Stimulated activated CD8-positive, alpha-beta memory T cell treated with anti-CD3 and anti-CD28 coated beads, Interleukin-4, amount 100 ng/mL, for 4 hours (primary cell): ENCODE data around the gene HJURP.
"Not testable (repeated sequence)": the region's sequence is repeated elsewhere in the genome, so short reads cannot be mapped to it uniquely, and the experiment has no call there.

Source experiments
- DNase-seq, 2 donors: peaks; one replicate each; pipeline ENCODE4 v3.0.0-alpha.2; 2020; ENCODE audit warnings: low read depth in 2 of 2, low spot score in 1 of 2

Gene HJURP

GRCh38 chr2:233854241-233854981 is at the start of gene HJURP:
Gene HJURP, minus strand, starts transcription at chr2:233854535. Its CDS starts 35 bp downstream, at chr2:233854500.
- peak; percentile 71 to 73 for DNase-seq

GRCh38 chr2:233901884-233902283 is 47.5 kb upstream of the HJURP start:
- DNase-seq = no peak

DNA sequence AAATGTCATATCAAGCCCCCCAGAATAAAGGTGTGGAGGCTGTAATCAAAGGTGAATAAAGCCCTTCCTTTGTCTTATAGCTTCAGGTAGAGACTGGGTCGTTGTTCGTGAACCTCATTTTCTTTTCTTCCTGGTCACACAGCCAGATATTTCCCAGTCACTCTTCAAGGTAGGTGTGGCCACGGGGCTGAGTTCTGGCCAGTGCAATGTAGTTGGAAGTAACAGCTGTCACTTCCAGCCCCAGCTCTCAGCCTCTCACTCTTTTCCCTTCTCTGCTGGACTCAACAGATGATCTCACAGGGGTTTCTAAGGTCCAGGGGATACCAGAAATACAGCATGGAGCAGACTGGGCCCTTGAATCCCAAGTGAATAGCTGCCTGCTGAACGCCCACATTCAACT is 47.0 kb upstream of the HJURP start:
- DNase-seq = no peak

DNA sequence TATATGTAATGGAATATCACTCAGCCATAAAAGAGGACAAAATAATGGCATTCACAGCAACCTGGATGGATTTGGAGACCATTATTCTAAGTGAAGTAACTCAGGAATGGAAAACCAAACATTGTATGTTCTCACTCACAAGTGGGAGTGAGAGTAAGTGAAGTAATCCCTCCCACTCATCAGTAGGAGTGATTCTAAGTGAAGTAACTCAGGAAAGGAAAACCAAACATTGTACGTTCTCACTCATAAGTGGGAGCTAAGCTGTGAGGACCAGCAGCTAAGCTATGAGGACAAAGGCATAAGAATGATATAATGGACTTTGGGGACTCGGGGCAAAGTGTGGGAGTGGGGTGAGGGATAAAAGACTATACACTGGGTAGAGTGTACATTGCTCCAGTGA is 41.9 kb upstream of the HJURP start:
- DNase-seq = not testable (repeated sequence)

DNA sequence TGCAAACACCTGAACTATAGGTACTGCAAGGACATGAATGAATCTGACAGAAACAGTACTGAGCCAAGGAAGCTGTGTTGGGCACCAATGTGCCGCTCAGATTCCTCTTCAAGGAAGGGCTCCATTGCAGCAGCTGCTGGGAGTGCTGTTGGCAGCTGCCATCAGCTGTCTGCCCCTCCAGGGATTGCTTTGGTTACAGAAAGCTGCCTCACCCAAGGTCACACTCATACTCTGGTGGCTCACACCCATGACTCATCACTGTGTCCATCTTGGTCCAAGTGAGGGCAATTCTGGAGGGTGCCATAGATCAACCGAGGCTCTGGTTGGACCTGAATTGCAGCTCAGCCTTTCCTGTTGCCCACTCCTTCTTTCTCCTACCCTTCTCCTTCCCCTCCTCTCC is 38.5 kb upstream of the HJURP start:
- no peak for DNase-seq

DNA sequence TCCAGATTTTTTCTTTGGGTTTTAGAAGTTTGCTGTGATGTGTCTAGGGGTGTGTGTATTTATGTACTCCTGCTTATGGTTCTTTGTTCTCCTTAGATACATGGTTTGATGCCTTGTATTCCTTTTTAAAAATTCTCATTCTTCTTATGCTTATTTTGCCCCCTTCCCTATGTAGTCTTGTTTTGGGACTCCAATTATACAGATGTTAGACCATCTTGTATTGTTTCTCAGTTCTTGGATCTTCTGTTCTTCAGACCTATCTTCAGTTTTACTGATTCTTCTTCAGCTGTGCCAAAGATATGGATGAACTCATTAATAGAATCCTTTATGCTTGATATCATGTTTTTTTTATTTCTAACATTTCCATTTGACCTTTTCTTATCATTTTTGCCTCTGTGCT is 28.0 kb upstream of the HJURP start:
- DNase-seq = no peak

DNA sequence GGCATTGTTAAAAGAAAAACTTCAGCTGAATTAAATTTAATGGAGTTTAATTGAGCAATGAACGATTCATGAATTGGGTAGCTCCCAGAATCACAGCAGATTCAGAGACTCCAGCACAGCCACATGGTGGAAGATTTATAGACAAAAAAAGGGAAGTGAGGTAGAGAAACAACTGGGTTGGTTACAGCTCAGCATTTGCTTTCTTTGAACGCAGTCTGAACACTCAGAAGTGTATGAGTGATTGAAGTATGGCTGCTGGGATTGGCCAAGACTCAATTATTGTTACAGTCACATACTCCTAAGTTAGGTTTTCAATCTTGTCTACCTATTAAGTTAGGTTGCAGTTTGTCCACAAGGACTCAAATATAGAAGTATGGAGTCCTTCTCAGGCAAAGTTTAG is 17.8 kb upstream of the HJURP start:
- not testable (repeated sequence) for DNase-seq

DNA sequence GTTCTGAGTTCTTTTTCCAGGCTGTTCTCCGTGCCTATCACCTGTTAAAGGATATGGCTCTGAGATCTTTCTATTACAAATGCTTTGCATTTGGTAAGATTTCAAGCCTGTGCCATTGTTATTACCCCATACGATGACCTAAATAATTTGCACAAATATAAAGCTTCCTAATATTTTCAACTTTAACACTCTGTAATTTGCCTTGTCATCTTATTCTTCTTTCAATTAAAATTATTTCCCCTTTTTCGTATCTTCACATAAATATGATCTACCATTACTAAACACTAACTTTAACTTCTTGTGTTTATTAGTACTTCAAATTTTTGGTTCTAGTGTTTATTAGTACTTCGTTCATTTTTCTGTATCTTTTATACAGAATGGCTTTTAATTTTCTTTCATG is 17.1 kb upstream of the HJURP start:
- no peak for DNase-seq

DNA sequence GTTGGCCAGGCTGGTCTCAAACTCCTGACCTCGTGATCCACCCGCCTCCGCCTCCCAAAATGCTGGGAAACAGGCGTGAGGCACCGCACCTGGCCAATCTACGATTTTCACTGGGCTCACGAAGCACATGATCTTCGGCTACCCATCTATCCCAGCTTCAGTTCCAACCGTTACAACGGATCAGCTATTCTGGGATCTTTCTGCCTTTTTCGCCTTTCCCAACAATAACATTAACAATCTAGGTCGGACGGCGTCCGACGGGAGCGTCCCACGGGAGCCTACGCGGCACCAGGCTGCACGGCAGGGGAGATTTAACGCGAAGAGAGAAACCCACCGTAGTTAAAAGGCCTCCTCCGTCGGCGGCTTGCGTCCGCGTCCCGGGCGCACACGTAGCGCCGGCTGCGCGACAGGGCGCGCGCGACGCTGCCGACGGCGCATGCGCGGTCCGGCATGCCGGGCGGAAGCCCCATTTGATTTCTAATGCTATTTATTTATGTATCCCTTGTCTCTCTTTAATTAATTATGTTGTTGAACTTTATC is 13.7 kb upstream of the HJURP start, which contains the start of gene MSL3B:
MSL3B (minus strand) TSS at position 394 of the 540 bp plus-strand sequence.
- DNase-seq = peak; percentile 23 to 24

GRCh38 chr2:233866479-233866878 is 12.1 kb upstream of the HJURP start:
- DNase-seq = no peak

GRCh38 chr2:233865838-233866237 is 11.5 kb upstream of the HJURP start:
- DNase-seq = no peak

GRCh38 chr2:233862261-233862768 is 8.0 kb upstream of the HJURP start:
- DNase-seq = no peak

- DNase-seq = no peak
Measured at GRCh38 chr2:233858331-233858730, 4.0 kb upstream of the HJURP start.

GRCh38 chr2:233857511-233858141 is 3.3 kb upstream of the HJURP start:
- peak in 1 of 2 donors; percentile 22 for DNase-seq

- no peak for DNase-seq
Measured at GRCh38 chr2:233856184-233856583, 1.8 kb upstream of the HJURP start.

- no peak for DNase-seq
Measured at GRCh38 chr2:233855345-233855744, 1.0 kb upstream of the HJURP start.

DNA sequence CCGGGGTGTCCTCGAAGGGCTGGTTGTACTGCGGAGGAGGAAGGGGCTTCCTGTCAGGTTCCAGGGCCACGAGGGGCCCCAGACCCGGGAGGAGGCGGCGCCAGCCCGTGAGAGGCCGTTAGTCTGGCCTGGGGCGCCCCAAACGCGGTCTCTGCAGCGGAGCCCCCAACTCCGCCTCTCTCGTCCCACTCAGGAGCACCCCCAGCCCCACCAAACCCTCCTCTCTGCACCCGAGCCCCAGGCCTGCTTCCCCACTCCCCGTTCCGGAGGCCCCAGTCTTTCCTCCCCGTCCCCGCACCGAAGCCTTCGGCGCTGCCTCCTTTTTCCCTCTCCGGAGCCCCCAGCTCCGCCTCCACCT is 473 bp downstream of the HJURP start:
- no peak for DNase-seq

DNA sequence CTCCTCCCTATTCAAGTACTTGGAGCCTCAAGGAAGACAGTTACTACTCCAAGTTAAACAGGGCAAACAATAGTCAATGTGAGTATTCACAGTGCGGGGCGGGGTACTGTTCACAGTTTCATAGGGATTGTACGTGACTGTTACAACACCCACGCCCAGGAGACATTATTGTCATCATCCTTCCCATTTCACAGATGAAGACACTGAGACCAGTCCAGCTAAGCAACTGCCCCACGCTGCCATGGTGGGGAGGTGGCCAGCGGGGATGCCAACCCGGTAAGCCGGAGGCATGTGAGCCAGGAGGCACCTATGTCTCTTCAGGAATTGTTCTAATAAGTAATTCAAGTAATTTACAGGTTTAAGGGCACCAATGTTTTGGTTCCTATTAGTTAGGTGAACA is 982 bp downstream of the HJURP start:
- no peak for DNase-seq

DNA sequence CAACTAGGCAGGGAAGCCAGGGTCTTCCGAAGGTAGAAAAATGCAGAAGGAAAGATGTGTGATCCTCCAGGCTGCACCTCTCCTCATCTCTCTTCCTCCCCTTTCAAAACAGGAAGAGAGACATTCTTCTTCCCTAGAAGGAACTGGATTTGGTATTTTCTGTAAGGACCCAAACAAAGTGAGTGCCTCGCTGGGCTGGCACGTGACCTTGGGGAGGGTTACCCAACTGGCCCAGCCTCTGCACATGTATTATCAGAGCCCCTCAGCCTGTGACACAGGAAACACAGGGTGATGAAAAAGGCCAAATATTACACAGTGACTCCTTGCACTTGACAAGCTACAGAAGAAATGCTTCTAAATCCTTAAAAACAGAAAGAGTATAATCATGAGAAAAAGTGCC is 2.3 kb downstream of the HJURP start:
- DNase-seq = no peak

GRCh38 chr2:233851169-233851568 is 3.2 kb downstream of the HJURP start:
- no peak for DNase-seq

DNA sequence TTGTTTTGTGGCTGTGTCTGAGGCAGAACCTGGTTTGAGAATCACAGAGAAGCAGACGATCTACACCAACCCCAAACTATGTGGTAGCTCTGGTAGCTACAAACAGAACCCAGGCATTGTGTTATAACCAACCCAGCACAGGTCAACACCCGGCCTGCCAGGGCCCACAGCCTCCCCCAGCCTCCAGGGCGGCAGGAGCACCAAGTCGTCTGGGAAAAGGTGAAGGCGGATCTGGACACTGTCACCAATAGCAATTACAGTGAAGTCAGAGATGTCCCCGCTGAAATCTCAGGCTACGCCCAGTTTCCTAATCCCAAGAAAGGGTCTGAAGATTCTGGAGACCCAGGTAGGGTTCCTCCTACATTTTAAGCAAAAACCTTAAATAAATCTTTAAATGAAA is 3.6 kb downstream of the HJURP start:
- no peak for DNase-seq

DNA sequence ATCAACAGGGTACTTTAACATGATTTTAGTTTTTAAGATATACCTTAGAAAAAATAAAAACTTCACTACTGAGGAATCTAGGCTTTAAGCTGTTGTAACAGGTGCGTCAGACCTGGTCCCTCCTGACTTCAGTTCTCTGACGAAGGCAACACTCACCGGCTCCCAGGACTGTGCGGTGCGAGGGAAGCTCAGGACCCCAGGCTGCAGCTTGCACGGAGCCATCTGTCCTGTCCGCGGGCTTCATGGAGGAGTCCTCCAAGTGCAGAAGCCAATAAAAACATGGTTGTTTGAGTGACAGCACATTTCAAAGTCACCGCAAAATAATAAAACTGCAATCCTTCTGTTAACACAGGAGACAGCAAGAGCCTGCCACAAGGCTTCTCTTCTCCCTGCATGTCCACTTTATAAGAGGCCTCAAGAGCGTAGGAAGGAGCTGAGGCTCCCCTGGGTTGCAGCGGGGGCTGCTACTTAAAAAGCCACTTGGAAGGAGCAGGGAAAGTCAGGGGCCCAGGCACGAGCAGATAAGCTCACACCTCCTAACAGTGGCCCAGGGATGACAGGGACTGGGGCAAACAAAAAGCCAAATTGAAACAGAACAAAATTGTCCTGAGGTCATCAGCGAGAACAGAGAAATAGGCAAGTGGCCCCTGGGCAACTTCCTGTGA is 4.6 kb downstream of the HJURP start:
- DNase-seq = no peak
